ENCODE data around the gene SPDEF. TPM values are rescaled to one million over a fixed set of nuclear protein-coding genes. Genes with fewer than 3 reads are reported as not detected.

Gene SPDEF
- total RNA-seq, 1 donor from 2014 or later = 0.65 TPM

DNA sequence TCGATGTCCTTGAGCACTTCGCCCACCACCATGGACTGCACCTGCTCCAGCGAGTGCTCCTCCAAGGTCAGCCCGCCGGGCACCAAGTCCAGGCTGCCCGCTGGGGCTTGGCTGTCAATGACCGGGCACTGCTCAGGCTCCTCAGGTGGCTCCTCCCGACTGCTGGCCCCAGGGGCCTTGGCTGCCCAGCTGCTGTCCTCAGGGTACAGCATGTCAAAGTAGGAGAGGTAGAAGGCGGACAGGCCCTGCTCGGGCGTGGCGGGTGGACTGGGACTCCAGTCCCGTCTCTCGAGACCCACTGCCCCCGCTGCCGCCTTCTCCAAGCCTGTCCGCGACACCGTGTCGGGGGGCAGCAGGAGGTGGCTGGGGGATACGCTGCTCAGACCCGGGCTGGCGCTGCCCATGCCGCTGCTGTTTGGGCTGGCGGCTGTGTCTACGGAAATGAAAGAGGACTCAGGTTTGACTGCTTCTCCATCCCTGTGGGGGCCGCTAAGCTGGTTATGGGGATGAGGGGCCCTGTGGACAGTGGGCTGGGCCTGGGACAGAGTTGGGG is 12.0 kb downstream of the SPDEF start:
- DNase-seq (ENCODE audit: low spot score, unreplicated experiment) = no peak
- H3K4me3 Mint-ChIP-seq (ENCODE audit: low read depth) = no peak overlapping the region
- peaks cover 6% of the 10 kb centered on the region for H3K4me1 Mint-ChIP-seq (ENCODE audit: low read depth)
- H3K27me3 Mint-ChIP-seq = peaks cover 29% of the 10 kb centered on the region
- H3K27ac Mint-ChIP-seq = no peak overlapping the region
- TF ChIP-seq CTCF (IDR thresholded peaks at IDR 0.05; ENCODE audit: unreplicated experiment) = no peak
- no peaks in the 10 kb centered on the region for H3K9me3 Mint-ChIP-seq (ENCODE audit: low read depth)
- H3K36me3 Mint-ChIP-seq (ENCODE audit: insufficient read depth) = no peaks in the 10 kb centered on the region

GRCh38 chr6:34543421-34543820 is 12.7 kb downstream of the SPDEF start:
- DNase-seq (ENCODE audit: low spot score, unreplicated experiment) = no peak
- no peaks in the 10 kb centered on the region for H3K36me3 Mint-ChIP-seq (ENCODE audit: insufficient read depth)
- TF ChIP-seq CTCF (IDR thresholded peaks at IDR 0.05; ENCODE audit: unreplicated experiment) = no peak
- H3K9me3 Mint-ChIP-seq (ENCODE audit: low read depth) = no peaks in the 10 kb centered on the region
- no peak overlapping the region for H3K4me3 Mint-ChIP-seq (ENCODE audit: low read depth)
- no peak overlapping the region for H3K27ac Mint-ChIP-seq
- H3K27me3 Mint-ChIP-seq = peaks cover 25% of the 10 kb centered on the region
- peaks cover 6% of the 10 kb centered on the region for H3K4me1 Mint-ChIP-seq (ENCODE audit: low read depth)

DNA sequence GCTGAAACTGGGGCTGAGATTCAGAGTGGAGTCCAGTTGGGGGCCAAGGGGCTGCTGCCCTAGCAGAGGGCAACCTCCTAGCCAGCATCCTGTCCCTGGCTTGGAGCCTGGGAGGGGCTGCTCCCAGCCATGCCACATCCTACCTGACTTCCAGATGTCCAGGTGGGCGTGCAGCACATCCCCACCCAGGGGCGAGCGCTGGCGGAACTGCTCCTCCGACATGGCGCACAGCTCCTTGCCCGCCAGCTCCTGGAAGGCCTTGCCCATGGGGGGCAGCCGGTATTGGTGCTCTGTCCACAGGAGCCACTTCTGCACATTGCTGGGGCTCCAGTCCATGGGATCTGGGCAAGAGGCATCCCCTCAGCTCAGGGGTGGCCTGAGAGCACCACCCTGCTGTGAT is 15.3 kb downstream of the SPDEF start:
- no peak for TF ChIP-seq CTCF (IDR thresholded peaks at IDR 0.05; ENCODE audit: unreplicated experiment)
- Mint-ChIP-seq H3K9me3 (ENCODE audit: low read depth) (no peaks in the 10 kb centered on the region), H3K36me3 (ENCODE audit: insufficient read depth) (no peaks in the 10 kb centered on the region)

GRCh38 chr6:34540222-34540621 is 15.9 kb downstream of the SPDEF start:
- no peak for DNase-seq (ENCODE audit: low spot score, unreplicated experiment)
- TF ChIP-seq CTCF (IDR thresholded peaks at IDR 0.05; ENCODE audit: unreplicated experiment) = no peak
- Mint-ChIP-seq H3K4me1 (ENCODE audit: low read depth) (no peaks in the 10 kb centered on the region), H3K27ac (no peak overlapping the region), H3K9me3 (ENCODE audit: low read depth) (no peaks in the 10 kb centered on the region), H3K4me3 (ENCODE audit: low read depth) (no peak overlapping the region), H3K27me3 (peaks cover 14% of the 10 kb centered on the region), H3K36me3 (ENCODE audit: insufficient read depth) (no peaks in the 10 kb centered on the region)

More for the DNA sequence above, 15.3 kb downstream of the SPDEF start:
- no peak overlapping the region for H3K27ac Mint-ChIP-seq
- no peak for DNase-seq (ENCODE audit: low spot score, unreplicated experiment)
- H3K4me3 Mint-ChIP-seq (ENCODE audit: low read depth) = no peak overlapping the region
- H3K4me1 Mint-ChIP-seq (ENCODE audit: low read depth) = no peaks in the 10 kb centered on the region
- H3K27me3 Mint-ChIP-seq = peaks cover 16% of the 10 kb centered on the region

DNA sequence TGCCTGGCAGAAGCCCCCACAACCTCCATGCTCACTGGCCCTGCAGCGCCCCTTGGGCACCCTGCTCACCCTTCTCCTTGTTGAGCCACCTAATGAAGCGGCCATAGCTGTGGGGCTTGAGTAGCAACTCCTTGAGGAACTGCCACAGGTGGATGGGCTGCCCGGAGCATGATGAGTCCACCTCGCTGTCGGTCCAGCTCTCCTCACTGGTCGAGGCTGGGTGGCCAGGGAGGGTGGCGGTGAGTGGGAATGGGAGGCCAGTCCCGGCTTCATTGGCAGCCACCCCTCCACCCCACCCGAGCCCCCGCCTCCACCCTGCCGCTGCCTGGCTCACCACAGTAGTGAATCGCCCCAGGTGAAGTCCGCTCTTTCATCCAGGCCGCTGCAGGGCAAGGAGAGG is 16.9 kb downstream of the SPDEF start:
- no peaks in the 10 kb centered on the region for H3K4me1 Mint-ChIP-seq (ENCODE audit: low read depth)
- peaks cover 14% of the 10 kb centered on the region for H3K27me3 Mint-ChIP-seq
- no peak for DNase-seq (ENCODE audit: low spot score, unreplicated experiment)
- no peak for TF ChIP-seq CTCF (IDR thresholded peaks at IDR 0.05; ENCODE audit: unreplicated experiment)
- no peaks in the 10 kb centered on the region for H3K9me3 Mint-ChIP-seq (ENCODE audit: low read depth)
- H3K27ac Mint-ChIP-seq = no peak overlapping the region
- H3K4me3 Mint-ChIP-seq (ENCODE audit: low read depth) = no peak overlapping the region
- H3K36me3 Mint-ChIP-seq (ENCODE audit: insufficient read depth) = no peaks in the 10 kb centered on the region
